ENCODE data around the gene CFAP74. TPM values are rescaled to one million over a fixed set of nuclear protein-coding genes. Genes with fewer than 3 reads are reported as not detected.

CFAP74 gene
- total and polyA plus RNA-seq, 9 of the 15 experiments (the other 6 are each of a cell fraction or from before 2014, with no cell fraction given) = 0.03 to 0.15 (median 0.05) TPM; not detected in 6

GRCh38 chr1:1919304-1920056, 84.1 kb downstream of the CFAP74 start (continued):
- no peak for TF ChIP-seq RNF219 (CRISPR knock-in tag; IDR thresholded peaks at IDR 0.05)
- TF ChIP-seq ZNF707 (CRISPR knock-in tag; conservative IDR thresholded peaks at IDR 0.05) = no peak
- TF ChIP-seq PRMT5 (CRISPR knock-in tag; IDR thresholded peaks at IDR 0.05) = no peak
- TF ChIP-seq TCF7L2 (IDR thresholded peaks at IDR 0.05; ENCODE audit: low read depth, low read length) = no peak
- no peak for TF ChIP-seq THRB (CRISPR knock-in tag; conservative IDR thresholded peaks at IDR 0.05)
- TF ChIP-seq CBX1 (IDR thresholded peaks at IDR 0.05; ENCODE audit: low read depth) = no peak; the same call in 1 of the 2 replicates
- no peak for TF ChIP-seq ATF1 (CRISPR knock-in tag; IDR thresholded peaks at IDR 0.05)
- peak; percentile 76 for TF ChIP-seq ATF1 (tag; IDR thresholded peaks at IDR 0.05)
- no peak for TF ChIP-seq MED1 (CRISPR knock-in tag; IDR thresholded peaks at IDR 0.05; ENCODE audit: borderline replicate concordance)
- no peak for TF ChIP-seq TFE3 (CRISPR knock-in tag; IDR thresholded peaks at IDR 0.05)
- TF ChIP-seq PCBP1 (IDR thresholded peaks at IDR 0.05; ENCODE audit: low read depth, low read length, poor library complexity, severe bottlenecking) = peak; percentile 49
- peak; percentile 11; the same call in 1 of the 2 replicates for TF ChIP-seq JUN (IDR thresholded peaks at IDR 0.05; ENCODE audit: borderline replicate concordance, low read depth, low read length)
- TF ChIP-seq JUN (CRISPR knock-in tag; IDR thresholded peaks at IDR 0.05; ENCODE audit: borderline replicate concordance) = no peak
- no peak for TF ChIP-seq KDM5B (IDR thresholded peaks at IDR 0.05; ENCODE audit: insufficient replicate concordance, low read depth, low read length)
- no peak for TF ChIP-seq ELF2 (CRISPR knock-in tag; IDR thresholded peaks at IDR 0.05)
- no peak for TF ChIP-seq ZNF121 (CRISPR knock-in tag; conservative IDR thresholded peaks at IDR 0.05)
- no peak for TF ChIP-seq ZNF76 (CRISPR knock-in tag; IDR thresholded peaks at IDR 0.05; ENCODE audit: borderline replicate concordance)
- TF ChIP-seq SRSF1 (IDR thresholded peaks at IDR 0.05; ENCODE audit: low read depth, low read length) = no peak
- no peak for TF ChIP-seq ELF1 (tag; IDR thresholded peaks at IDR 0.05)
- TF ChIP-seq BRF2 (IDR thresholded peaks at IDR 0.05; ENCODE audit: borderline replicate concordance, insufficient read depth, insufficient read length) = no peak
- no peak for TF ChIP-seq ZNF717 (CRISPR knock-in tag; IDR thresholded peaks at IDR 0.05)
- TF ChIP-seq NCOA1 (IDR thresholded peaks at IDR 0.05; ENCODE audit: low read depth) = no peak
- TF ChIP-seq ZNF124 (CRISPR knock-in tag; IDR thresholded peaks at IDR 0.05) = no peak
- TF ChIP-seq FOXJ2 (tag; IDR thresholded peaks at IDR 0.05) = no peak
